DMS79 (cell line): Measurements from ENCODE around the gene PDE9A.
"Not testable (repeated sequence)": the region's sequence is repeated elsewhere in the genome, so short reads cannot be mapped to it uniquely, and the experiment has no call there.

Experiments used
- DNase-seq: peaks from one replicate; lab custom pipeline; 2025; lab: John Stamatoyannopoulos, UW

Gene PDE9A

DNA sequence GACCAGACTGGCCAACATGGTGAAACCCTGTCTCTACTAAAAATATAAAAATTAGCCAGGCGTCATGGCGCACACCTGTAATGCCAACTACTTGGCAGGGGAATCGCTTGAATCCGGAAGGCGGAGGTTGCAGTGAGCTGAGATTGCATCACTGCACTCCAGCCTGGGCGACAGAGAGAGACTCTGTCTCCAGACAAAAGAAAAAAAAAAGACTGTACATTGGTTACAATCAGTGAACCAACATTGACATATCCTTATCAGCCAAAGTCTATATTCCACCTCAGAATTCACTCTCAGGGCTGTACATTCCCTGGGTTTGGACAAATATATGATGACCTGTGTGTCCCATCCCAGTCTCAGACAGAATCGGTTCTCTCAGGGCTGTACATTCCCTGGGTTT is 62.0 kb downstream of the PDE9A start:
- DNase-seq = not testable (repeated sequence)

GRCh38 chr21:42716074-42716473 is 62.7 kb downstream of the PDE9A start:
- DNase-seq = no peak

DNA sequence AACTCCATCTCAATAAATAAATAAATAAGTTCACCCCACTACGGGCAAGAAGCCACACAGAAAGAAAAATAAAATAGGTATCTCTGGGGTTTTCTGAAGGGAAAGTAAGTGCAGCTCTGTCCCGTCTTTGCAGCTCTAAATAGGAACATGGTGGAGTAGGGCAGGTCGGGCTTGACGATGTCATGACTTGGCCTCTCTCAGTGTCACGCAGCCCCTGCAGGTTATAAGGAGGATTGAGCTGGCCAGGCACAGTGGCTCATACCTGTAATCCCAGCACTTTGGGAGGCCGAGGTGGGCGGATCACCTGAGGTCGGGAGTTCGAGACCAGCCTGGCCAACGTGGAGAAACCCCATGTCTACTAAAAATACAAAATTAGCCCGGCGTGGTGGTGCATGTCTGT is 67.1 kb downstream of the PDE9A start:
- DNase-seq = not testable (repeated sequence)

DNA sequence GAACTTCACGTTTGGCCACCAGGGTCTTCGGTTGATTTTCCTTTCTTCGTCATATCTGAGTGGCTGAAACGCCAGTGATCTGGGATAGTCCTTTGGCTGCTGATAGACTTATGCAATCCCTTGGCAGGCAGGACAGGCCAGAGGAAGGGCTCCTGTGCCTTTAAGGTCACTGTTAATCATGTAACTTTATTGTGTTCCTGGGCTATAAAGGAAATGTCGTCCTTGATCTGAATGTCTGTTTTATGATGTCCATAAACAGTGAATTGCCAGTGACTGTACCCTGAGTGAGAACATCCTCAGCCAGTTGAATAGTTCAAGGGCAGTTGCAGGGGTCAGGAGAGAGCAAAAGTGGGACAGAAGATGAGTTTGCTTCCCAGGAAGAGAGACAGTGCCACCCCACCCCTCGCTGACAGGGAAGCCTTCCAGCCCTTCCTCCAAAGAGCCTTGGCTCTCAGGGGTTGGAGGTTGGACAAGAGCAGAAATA is 68.0 kb downstream of the PDE9A start:
- no peak for DNase-seq

GRCh38 chr21:42722153-42722552 is 68.7 kb downstream of the PDE9A start:
- DNase-seq = no peak

GRCh38 chr21:42722808-42723473 is 69.5 kb downstream of the PDE9A start:
- DNase-seq = no peak

- no peak for DNase-seq
These were observed 71.0 kb downstream of the PDE9A start for GRCh38 chr21:42724226-42724920.

DNA sequence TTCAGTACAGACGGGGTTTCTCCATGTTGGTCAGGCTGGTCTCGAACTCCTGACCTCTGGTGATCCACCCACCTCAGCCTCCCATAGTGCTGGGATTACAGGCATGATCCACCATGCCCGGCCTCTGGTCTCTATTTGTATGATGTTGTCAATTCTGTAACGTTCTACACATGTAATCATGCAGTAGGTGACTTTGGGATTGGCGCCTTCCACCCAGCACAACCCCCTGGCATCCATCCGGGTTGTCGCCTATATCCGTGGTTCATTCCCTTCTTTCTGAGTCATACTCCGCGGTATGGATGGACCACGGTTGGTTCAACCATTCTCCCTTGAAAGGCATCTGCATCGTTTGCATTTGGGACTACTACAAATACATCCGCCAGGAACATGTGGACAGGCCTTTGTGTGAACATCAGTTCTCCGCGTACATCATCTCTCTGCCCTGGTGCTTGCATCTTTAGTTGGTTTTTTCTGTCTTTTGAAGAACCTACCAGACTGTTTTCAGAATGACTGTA is 72.1 kb downstream of the PDE9A start:
- DNase-seq = no peak

DNA sequence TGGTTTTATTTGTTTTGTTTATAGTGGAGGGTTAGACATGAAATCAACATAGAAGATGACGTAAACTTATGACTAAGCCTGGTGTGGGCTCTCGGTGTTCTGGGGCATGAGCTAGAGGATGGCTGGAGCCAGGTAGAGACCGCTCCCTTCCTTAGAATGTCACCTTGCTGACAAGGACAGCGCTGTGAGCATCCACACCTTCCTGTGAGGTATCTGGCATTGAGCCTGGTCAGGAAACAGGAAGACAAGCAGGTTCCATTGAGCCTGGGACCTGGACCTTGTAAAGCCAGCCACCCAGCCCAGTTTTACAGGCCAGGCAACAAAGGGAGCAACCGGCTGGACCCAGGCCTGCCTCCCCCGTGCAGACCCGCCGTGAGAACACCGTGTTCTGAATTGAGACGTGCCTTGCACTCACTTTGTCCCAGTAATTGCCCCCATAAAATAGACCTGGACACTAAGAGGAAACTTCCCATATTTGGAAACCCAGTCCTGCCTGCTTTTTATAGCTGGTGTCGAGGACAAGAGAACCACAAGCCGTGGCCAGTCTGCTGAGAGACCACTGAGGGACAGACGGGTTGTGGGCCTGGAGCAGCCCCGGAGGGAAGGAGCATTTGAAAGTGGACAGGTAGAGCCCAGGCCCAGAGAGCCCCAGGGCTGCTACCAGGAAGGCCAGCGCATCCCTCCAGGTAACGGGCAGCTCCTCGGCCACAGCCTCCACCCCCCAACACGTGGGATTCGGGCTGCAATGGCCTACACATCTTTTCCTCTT is 78.0 kb downstream of the PDE9A start:
- DNase-seq = no peak

DNA sequence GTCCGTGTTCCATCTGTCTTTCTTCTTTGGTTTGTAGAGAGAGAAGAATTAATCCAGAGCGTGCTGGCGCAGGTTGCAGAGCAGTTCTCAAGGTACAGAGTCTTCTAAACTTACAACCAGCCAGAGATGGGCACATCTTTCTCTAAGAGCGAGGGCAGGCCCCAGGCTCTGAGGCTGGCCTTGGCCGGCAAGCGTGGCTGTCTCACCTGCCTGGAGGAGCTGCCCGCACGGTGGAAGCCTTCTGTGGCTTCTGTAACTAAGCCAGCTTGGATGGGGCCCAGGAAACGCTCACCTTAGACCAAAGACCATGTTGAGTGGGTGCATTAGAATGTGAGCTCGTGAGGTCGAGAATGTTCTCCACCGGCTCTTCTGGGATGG is 78.6 kb downstream of the PDE9A start:
- DNase-seq = no peak

DNA sequence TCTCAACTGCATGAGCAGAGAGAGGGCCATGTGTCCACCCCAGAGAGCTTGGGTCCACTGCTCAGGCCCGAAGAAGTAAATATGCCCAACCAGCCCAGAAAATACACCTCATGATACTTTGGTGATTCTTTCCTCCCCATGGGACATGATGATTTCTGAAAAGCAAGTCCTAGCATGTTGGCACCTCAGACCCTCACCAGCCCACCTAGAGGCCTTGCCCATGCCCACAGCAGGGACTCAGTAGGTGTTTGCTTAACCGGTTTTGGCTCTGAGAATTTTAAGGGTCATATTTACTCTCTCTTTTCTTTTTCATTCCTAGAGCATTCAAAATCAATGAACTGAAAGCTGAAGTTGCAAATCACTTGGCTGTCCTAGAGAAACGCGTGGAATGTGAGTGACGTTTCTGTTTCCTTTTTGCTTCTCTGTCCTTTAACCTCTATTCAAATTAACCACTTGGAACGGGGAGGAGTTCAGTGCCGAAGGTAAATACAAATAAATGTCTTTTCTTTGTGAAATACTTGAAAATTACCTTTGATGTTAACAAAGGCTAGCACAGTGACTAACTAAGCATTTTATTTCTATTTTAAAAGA is 79.7 kb downstream of the PDE9A start:
- no peak for DNase-seq

DNA sequence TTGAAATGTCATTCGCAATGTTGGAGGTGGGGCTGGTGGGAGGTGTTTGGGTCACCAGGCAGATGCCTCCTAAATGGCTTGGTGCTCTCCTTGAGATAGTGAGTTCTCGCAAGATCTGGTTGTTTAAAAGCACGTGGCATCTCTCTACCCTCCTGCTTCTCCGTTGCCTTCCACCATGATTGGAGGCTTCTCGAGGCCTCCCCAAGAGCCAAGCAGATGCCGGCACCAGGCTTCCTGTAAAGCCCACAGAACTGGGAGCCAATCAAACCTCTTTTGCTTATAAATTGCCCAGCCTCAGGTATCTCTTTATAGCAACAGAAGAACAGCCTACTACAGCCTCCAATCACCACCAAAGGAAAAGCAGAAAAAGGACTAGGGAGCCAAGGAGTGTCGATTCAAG is 80.5 kb downstream of the PDE9A start:
- DNase-seq = no peak

DNA sequence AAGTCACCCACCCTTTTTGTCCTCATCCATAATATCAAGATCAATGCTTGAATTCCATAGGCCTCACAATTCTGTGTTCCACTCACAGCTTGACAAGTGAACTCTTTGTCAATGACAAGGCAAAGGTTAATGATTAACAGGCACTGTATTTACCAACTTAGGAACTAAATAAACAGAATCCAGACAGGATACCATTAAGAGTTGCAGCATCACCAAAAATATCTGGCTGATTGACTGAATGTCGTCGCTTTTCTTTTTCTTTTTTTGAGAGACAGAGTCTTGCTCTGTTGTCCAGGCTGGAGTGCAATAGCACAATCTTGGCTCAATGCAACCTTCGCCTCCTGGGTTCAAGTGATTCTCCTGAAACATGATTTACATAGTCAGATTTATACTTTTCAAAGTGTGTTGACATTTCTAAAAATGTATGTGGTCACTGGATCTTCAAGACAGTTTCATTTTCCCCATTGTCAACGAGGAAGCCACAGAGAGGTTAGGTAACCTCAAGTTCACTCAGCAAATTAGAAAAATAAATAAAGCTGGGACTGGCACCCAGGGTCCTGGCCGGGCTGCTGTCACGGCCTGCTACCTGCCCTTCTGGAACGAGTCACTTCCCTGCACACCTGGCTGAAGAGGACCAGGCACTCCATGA is 81.0 kb downstream of the PDE9A start:
- no peak for DNase-seq

- no peak for DNase-seq
These were observed 81.6 kb downstream of the PDE9A start for GRCh38 chr21:42735061-42735460.

DNA sequence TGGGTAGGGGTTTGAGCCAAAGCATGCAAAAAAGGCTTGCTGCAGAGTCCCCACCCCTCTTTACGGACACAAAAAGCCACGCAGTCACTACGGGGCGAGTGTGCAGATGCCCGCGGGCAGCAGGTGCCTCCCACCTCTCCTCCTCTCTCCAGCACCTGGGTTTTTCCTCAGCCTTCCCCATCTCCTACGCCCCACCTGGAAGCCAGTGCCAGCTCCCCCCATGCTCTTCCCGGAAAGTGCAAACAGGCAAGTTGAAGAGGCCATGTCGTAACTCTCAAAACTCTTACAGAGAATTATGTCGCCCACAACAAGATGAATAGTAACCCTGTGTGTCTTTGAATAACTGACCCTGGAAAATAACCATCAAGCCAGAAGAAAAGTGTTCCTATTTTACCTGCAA is 82.5 kb downstream of the PDE9A start:
- DNase-seq = no peak

- DNase-seq = no peak
These were observed 83.4 kb downstream of the PDE9A start for GRCh38 chr21:42736646-42737350.

DNA sequence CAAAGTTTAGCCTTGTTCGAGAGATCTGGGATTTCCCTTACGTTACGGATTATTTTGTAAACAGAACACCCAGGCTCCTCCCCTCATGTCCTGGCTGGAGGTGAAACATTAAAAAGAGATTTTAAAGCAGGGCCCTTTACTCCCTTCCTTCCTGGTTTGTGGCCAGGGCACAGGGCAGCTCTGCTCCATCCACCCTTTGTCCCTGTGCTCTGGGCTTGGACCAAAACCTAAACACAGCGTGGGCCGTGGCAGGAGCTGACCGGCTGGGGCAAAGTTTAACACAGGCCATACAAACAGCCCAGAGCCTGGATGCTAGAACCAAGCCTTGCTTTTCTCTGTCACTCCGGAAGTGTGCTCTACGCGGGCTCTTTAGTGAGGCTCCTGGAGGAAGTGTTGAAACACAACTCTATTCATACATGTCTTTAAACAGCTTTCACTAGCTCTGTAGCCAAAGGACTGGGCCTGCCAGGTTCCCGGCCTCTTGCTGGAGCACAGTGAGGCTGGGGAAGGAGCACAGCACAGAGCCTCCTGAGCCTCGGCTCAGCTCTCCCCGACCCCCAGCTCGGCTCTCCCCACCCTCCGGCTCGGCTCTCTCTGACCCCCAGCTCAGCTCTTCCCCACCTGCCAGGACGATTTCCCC is 84.7 kb downstream of the PDE9A start:
- no peak for DNase-seq

DNA sequence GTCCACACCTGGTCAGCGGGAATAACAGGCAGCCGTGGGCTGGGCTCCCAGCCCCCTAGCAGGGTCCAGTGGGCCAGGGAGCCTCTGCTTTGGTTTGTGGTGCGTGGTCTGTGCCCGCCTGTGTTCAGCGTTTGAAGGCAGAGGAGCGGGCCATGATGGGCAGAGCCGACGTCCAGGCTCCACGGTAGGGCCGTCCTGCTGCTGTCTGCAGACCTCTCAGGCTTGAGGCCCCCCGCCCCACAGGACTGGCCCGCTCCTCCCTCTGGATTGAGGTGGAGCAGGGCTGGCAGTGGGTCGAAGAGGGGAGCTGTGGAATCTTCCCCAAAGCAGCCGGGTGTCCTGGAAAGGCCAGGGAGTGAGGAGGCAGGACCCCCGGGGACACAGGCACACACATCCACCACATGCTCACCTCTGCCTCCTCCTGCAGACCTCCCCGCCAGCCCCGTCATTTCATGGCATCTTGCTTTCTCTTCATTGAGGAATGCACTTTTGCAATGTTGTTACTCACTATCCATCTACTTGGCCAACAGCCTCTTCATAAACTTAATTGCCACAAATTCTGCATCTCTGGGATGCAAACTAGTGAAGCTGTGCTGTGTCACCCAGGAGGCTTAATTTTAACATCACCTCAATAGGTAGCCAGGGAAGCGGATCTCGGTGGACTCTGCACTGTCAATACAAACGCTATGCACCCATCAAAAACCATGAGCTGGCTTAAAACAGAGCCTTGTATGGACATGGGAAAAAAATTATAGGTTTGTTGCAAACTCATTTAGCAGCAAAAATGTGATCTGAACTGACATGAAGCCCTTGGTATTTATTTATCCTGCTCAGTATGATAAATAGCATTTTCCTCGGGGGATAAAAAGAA is 85.9 kb downstream of the PDE9A start:
- DNase-seq = no peak

DNA sequence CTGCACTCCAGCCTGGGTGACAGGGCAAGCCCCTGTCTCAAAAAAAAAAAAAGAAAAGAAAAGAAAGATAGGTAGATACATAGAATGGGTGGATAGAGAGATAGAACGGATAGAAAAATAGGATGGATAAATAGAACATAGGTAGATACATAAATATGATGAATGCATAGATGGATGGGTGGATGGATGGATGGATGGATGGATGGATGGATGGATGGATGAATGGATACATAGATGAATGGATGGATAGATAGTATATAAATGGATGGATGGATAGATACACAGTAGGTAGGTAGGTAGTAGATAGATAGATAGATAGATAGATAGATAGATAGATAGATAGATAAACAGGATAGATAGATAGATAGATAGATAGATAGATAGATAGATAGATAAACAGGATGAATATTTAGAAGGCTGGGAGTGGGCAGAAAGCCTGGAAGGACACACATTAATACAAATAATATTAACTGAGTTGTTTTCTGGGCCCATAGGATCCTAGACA is 87.0 kb downstream of the PDE9A start:
- no peak for DNase-seq

- DNase-seq = no peak
These were observed 87.6 kb downstream of the PDE9A start for GRCh38 chr21:42741066-42741465.
